D341Med (cell line): ENCODE data around the gene ZNF213.
A peak's percentile ranks its signal among the peaks of the same experiment; 100 is the strongest.
"Not testable (repeated sequence)": the region's sequence is repeated elsewhere in the genome, so short reads cannot be mapped to it uniquely, and the experiment has no call there.

ENCODE experiments used
- DNase-seq: peaks from one replicate; pipeline ENCODE4 v3.0.0; 2012; ENCODE audit warnings: low spot score

Gene ZNF213

DNA sequence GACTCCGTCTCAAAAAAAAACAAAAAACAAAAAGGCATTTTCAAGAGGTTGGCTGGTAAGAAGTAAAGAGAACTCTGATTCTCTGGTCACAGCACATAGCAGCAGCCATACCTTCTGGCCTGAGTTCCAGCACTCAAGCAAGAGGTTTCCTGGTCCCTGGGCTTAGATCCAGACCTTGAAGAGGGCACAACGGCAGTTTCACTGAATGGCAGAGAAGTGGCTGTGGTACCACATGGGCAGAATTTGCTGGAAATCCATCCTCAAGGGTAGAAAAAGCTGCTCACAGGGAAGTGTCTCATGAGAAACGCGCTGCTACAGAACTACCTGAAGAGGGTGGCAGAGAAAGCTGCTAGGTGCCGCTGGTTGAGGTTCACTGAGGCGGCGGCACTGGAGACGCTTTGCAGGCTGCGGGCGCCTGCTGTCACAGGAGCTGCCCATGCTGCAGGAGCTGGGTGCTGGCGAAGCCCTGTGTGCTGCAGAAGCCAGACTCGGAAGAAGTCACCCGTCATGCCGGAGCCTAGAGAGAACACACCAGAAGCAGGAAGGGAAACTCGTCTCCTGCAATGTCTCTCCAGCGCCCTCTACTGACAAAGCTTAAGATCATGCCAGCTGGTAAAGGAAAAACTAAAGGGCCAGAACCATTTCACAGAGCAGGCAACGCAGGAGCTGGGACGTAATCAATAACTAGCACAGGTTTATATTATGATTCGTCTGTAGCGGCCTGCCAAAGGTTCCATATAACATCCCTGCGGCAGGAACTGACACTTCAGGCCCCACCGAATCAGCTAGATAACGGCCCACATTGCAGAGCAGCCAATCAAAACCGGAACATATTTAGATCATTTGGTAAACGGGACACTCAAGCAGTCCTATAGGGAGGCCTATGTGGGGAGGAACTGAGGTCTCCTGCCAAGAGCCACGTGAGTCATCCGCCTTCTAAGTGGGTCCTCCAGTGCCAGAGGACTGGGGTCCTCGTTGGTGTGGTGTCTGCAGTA is 5.4 kb upstream of the ZNF213 start:
- peak; percentile 57 for DNase-seq

DNA sequence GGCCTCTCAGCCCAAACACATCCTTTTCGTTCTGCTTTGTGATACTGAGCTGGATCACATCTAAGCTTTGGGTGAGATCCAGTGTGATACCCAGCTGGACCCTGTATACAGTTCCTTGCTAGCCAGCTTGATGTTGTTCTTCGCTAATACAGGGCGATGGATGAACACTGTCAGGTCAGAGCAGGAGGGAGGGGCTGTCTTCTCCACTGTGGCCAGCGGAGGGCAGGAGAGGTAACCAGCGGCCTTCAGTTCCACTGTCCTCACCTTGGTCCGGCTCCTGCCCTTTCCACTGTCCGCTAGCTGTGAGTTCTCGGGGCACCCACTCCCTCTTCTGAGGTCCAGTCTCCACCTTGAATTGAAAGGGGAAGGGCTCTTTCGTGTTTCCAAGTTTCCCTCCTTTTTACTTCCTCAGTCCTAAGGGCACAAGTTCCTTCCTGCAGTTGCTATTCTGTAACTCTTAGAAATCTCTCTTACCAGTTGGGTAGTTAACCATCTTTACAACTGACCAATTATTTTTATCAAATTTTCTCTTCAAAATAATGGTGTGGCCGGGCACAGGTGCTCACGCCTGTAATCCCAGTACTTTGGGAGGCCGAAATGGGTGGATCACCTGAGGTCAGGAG is 3.0 kb upstream of the ZNF213 start:
- peak; percentile 59 for DNase-seq

DNA sequence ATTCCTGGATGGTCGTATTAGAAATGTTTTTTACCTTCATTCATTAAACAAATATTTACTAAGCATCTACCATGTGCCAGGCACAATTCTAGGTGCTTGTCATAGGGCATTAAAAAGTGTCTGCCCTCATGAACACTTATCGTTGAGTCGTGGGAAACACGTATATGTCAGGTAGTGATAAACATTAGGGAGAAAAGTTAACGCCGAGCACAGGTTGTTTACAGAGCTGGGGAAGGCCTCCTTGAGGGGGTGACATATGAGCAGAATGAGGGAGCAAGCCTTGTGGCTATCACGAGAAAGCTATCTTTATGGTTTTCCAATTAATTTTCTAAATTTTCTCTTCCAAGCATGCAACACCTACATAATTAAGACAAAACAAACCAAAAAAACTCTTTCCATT is 985 bp upstream of the ZNF213 start:
- no peak for DNase-seq

DNA sequence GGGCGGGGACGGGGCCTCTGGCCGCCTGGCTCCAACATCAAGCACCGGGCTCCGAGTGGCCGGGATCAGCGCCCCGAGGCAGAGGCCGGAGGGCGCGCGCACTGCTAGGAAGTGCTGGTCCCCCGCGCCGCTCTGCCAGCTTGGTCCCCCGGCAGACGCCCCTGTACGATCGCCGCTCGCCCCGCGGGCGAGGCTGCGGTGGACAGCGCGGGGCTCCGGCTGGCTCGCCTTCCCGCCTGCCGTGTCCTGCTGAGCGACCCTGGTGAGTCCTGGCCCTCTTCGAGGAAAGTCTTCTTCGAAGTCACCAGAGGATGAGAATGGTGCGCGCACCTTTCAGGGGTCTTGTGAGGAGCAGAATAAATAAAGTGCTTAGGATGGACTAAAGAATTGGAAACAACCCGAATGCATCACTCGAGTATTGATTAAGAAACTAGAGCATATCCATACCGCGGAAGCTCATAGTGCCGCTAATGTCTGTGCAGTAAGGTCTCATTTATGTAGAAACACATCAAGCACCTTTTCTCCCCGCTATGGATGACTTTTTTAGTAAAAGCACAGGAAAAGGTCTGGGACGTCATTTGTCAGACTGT is 392 bp downstream of the ZNF213 start:
- DNase-seq: no peak

DNA sequence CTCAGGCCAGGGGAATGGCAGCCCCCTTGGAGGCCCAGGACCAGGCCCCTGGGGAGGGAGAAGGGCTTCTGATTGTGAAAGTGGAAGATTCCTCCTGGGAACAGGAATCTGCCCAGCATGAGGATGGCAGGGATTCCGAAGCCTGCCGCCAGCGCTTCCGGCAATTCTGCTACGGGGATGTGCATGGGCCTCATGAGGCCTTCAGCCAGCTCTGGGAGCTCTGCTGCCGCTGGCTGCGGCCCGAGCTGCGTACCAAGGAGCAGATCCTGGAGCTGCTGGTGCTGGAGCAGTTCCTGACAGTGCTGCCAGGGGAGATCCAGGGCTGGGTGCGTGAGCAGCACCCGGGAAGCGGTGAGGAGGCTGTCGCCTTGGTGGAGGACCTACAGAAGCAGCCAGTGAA is 2.4 kb downstream of the ZNF213 start:
- DNase-seq: no peak

DNA sequence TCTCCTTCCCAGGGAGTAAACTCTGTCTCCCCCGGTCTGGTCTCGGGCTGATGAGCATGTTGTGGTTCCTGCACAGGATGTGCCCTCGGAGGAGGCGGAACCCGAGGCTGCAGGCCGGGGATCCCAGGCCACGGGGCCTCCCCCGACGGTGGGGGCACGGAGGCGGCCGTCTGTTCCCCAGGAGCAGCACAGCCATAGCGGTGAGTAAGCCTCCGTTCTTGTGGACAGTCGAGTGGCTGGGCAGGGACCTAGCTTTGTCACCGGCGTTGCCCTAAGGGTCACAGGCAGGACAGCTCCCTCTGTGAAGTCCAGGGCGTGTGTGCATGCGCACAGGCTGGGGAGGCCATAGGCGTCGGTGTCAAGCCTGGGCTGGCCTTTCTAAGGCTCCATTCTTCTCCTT is 3.5 kb downstream of the ZNF213 start:
- no peak for DNase-seq

DNA sequence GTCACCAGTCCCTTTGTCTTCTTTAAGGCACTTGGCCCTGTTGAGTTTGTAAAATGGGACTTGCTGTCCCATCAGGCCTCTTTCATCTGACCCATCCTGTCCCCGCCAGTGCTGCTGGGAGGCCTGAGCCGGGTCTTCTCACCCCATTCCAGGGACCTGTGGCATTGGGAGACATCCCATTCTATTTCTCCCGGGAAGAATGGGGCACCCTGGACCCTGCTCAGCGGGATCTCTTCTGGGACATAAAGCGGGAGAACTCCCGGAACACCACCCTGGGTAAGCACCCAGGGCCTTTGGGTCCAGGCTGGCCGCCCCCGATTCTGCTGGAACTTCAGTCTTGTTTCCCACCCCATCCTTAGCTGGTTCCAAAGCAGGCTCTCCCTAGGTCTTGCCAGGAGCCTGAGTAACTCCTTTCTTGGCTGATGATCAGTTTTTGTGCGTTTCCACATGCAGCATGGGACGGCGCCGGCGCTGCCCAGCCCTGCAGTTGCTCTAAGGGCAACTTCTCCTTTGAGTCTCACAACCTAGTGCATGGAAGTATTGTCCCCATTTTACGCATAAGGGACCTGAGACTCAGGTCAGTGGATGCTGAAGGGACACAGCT is 4.1 kb downstream of the ZNF213 start:
- DNase-seq: no peak

DNA sequence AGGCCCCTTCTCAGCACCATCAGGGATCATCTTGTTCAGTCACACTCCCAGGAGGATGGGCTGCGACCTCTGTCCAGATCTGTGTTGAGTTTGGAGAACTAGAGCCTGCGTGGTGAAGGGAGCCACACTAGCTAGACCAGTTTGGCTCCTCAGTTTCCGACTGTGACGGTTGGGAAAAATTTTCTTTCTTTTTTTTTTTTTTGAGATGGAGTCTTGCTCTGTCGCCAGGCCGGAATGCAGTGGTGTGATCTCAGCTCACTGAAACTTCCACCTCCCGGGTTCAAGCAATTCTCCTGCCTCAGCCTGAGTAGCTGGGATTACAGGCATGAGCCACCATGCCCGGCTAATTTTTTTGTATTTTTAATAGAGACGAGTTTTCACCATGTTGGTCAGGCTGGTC is 4.7 kb downstream of the ZNF213 start:
- not testable (repeated sequence) for DNase-seq

DNA sequence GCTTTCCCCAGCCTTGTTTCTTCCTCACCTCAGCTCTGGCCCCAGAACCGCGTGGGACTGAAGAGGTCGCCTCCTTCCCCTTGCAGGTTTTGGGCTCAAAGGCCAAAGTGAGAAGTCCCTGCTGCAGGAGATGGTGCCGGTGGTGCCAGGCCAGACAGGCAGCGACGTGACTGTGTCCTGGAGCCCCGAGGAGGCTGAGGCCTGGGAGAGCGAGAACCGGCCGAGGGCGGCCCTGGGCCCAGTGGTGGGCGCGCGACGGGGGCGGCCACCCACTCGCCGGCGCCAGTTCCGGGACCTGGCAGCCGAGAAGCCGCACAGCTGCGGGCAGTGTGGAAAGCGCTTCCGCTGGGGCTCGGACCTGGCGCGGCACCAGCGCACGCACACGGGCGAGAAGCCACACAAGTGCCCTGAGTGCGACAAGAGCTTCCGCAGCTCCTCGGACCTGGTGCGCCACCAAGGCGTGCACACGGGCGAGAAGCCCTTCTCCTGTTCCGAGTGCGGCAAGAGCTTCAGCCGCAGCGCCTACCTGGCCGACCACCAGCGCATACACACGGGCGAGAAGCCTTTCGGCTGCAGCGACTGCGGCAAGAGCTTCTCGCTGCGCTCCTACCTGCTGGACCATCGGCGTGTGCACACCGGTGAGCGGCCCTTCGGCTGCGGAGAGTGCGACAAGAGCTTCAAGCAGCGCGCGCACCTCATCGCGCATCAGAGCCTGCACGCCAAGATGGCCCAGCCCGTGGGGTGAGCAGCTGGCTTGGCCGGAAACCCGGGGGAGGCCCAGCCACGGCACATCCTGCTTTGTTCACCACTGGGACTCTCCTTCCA is 6.0 kb downstream of the ZNF213 start:
- no peak for DNase-seq

DNA sequence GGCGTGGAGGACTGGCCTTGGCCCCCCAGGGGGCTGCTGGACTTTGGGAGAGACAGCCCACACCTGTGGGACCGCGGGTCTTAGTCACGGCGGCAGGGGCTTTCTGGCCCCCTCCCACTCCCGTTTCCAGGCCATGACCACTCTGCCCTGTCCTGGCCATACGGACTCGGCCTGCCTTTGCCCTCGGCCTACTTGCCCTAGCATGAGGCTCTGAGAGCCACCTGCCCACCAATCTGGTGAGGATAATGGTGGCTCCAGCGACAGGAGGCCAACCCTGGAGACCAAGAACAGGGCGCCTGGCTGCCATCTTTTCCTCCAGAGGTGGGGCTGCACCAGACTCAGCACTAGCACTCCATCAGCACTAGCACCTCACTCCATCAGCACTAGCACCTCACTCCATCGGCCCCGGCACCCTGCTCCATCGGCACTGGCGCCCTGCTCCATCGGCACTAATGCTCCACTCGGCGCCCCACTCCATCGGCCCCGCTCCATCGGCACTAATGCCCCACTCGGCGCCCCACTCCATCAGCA is 7.0 kb downstream of the ZNF213 start:
- no peak for DNase-seq

DNA sequence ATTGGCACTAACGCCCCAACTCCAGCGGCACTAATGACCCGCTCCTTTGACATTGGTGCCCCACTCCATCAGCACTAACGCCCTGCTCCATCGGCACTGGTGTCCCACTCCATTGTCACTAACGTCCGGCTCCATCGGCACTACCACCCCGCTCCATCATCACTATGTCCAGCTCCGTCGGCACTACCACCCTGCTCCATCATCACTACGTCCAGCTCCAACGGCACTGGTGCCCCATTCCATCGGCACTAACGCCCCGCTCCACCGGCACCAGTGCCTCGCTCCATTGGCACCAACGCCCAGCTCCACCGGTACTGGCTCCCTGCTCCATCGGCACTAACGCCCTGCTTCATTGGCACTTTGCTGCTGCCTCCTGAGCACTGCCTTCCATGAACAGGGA is 7.5 kb downstream of the ZNF213 start:
- no peak for DNase-seq

DNA sequence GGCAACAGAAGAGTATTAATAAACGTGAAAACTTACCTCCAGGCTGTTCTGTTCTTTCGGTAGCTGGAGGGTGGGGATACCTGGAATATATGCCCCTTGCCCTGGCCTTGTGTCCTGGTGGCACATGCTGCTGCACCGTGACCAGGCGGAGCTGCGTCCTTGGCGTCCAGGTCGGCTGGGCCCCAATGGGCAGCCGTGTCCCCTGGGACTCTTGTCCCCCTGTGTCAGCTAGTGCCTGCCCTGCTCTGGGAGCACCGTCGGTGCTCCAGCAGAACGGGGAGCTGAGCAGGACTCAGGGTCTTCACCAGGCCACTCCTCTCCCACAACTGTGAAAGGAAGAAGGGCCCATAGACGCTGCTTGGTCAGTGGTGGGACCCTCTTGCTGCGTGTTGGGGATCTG is 7.9 kb downstream of the ZNF213 start:
- DNase-seq: no peak

DNA sequence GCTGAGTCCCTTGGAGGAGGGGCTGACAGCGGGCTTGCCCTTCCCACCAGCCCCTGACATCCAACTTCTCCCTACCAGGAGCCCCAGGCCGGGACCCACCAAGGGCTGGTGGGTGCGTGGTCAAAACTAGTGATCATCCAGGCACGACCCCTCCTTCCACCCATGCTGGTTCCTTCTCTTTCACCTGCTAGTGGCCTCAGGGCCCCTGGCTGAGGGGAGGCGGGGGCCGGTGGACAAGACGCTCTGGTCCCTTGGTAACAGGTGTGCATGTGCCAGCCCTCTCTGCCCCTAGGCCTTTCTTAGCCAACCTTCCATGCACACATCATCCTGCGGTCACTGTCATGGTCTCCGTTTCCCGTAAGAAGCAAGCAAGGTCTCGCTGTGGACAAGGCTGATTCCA is 8.4 kb downstream of the ZNF213 start:
- no peak for DNase-seq

DNA sequence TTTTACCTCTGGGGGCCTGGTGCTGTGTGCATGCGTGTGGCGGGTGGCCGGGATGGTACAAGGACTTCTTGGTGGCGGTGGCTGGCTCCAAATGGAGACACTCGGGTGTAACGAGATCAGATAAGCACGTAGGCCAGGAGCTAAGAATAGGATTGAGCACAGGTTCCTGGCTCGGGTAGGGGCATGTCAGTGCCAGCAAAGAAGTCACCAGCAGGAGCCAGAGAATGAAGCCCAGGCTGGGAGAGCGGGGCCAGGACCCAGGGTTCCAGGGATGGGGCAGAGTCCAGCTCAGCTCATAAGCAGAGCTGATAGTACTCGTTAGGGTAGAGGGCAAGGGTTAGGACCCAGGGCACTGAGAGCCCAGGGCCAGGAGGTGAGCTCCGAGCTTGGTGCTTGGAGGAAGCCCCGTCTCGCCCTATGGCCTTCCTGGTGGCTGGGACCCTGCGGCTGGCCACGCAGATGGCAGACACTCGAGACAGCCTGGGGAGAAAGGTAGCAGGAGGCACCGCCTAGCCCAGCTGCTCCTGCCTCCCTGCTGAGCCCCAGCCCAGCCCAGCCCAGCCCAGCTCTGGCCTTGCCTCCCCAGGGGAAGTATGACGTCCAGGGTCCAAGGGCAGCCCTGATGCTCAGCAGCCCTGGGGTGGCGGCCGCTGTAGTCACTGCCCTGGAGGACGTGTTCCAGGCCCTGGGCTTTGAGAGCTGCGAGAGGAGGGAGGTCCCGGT is 8.9 kb downstream of the ZNF213 start:
- no peak for DNase-seq

DNA sequence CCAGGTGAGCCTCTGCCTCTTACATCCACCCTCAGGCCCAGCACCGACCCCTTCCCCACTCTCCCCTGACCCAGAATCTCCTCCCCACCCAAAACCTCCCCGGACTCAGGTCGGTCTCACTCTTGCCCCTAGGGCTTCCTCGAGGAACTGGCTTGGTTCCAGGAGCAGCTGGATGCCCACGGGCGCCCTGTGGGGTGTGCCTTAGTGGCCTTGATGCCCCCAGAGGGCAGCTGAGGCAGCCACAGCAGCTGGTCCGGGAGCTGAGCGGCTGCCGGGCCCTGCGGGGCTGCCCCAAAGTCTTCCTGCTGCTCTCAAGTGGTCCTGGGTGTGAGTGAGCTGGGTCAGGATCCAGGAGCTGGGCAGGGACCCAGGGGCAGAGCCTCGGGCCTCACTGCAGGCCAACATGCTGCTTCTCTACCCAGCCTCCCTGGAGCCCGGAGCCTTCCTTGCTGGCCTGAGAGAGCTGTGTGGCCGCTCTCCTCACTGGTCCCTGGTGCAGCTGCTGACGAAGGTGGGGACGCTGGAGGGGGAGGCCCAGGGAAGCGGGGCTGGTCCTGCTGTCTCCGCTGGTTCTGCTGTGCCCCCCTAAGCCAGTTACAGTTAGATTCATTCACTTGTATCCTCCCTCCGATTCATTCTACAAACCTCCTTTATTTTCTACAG is 9.6 kb downstream of the ZNF213 start:
- DNase-seq: no peak

DNA sequence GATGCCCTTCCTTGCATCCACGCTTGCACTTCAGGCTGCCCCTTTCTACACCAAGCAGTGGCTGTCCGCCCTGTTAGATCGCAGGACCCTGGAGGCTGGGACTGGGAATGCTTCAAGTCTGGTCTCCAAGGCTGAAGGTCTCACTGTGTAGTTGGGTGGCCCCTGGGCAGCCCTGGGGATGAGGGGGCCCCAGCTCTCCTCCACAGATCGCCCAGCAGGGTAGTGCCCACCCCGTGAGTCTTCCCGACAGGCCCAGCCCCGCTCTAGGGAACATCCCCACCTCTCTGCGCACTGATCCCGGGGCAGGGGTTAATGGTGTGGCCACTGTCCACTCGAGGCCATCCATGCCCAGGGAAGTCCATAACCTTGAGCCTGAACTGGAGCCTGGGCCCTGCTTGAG is 10.3 kb downstream of the ZNF213 start:
- no peak for DNase-seq

DNA sequence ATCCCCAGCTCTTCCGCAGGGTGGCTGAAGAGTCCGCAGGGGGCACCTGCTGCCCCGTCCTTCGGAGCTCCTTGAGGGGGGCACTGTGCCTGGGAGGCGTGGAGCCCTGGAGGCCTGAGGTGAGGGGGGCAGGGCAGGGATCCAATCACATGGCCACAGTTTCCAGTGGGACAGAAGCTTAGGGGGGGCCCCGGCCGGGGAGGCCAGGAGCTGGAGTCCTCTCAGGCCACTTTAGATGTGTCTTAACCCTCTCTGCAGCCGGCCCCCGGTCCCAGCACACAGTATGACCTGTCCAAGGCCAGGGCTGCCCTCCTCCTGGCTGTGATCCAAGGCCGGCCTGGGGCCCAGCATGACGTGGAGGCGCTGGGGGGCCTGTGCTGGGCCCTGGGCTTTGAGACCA is 10.8 kb downstream of the ZNF213 start:
- no peak for DNase-seq

DNA sequence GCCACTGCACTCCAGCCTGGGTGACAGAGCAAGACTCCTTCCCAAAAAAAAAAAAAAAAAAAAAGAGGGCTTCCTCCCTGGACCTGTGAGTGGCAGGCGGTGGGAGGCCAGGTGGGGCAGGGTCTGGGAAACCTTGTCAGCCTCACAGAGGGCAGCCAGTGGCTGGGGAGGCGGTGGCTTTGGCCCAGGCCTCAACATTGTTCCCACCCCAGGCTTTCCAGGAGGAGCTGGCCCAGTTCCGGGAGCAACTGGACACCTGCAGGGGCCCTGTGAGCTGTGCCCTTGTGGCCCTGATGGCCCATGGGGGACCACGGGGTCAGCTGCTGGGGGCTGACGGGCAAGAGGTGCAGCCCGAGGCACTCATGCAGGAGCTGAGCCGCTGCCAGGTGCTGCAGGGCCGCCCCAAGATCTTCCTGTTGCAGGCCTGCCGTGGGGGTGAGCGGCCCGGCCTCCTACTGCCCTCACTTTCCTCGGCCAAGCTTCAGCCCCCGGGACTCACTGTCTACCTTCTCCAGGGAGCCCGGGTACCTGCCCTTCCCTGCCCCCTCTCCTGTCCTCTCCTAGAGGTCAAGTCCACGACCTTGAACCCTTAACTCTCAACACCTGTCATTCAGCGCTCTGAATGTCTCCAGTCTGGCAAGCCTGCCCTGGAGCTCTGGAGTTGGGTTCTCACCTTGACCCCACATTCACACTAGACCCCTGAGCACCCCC is 12.4 kb downstream of the ZNF213 start:
- DNase-seq: no peak

DNA sequence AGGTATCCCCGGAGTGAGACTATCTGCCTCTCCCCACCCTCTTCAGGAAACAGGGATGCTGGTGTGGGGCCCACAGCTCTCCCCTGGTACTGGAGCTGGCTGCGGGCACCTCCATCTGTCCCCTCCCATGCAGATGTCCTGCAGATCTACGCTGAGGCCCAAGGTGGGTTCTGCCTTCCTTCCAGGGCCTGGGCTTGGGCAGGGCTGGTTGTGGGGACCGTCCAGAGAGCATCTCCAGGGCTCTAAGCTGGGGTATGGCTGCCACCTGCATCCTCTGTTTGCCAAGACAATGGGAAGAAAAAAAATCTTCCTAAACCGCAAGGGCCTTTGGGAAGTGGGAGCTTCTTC is 12.9 kb downstream of the ZNF213 start:
- no peak for DNase-seq
